Dendritic cell treated with granulocyte-macrophage colony-stimulating factor and Interleukin-4, amounts not matched to agents 40 ng/mL and 50 ng/mL, for 4 days (primary cell): ENCODE results near the gene GGTLC1.

Experiments used
- H3K27ac Mint-ChIP-seq: one replicate; pipeline ENCODE4 v1.8.0; 2022; ENCODE audit warnings: mild to moderate bottlenecking, mixed read lengths
- H3K27me3 Mint-ChIP-seq: one replicate; pipeline ENCODE4 v1.8.0; 2022; ENCODE audit warnings: mild to moderate bottlenecking, mixed read lengths
- H3K36me3 Mint-ChIP-seq: one replicate; pipeline ENCODE4 v1.8.0; 2022; ENCODE audit warnings: low read depth, mixed read lengths
- H3K4me1 Mint-ChIP-seq: one replicate; pipeline ENCODE4 v1.8.0; 2022; ENCODE audit warnings: low read depth, mixed read lengths
- H3K4me3 Mint-ChIP-seq: one replicate; pipeline ENCODE4 v1.8.0; 2022; ENCODE audit warnings: mild to moderate bottlenecking, moderate library complexity, mixed read lengths
- H3K9me3 Mint-ChIP-seq: one replicate; pipeline ENCODE4 v1.8.0; 2022; ENCODE audit warnings: mixed read lengths
- intact Hi-C: fragments of 100-400 bp; cut with micrococcal nuclease; formaldehyde crosslinking; loops from one replicate; pipeline ENCODE4 v1.15.0; 2022

The GGTLC1 gene

GRCh38 chr20:23988561-23988960 is at the start of gene GGTLC1:
Gene GGTLC1, minus strand, starts transcription at chr20:23988779. Its CDS starts 2,168 bp downstream, at chr20:23986611.
- H3K4me3 Mint-ChIP-seq, result no peak within 1 kb of the TSS
- H3K4me1 Mint-ChIP-seq, result no peaks in the 10 kb centered on the region
- H3K27ac Mint-ChIP-seq, result no peak within 1 kb of the TSS
- H3K36me3 Mint-ChIP-seq, result no peaks in the 10 kb centered on the region
- intact Hi-C loops, result no loop called here
- no peaks in the 10 kb centered on the region for H3K9me3 Mint-ChIP-seq
- H3K27me3 Mint-ChIP-seq, result no peaks in the 10 kb centered on the region

GRCh38 chr20:24034820-24035219 is 46.2 kb upstream of the GGTLC1 start:
- no peaks in the 10 kb centered on the region for H3K9me3 Mint-ChIP-seq
- H3K4me3 Mint-ChIP-seq, result no peak overlapping the region
- no peak overlapping the region for H3K27ac Mint-ChIP-seq
- H3K27me3 Mint-ChIP-seq, result no peaks in the 10 kb centered on the region
- H3K36me3 Mint-ChIP-seq, result no peaks in the 10 kb centered on the region
- peaks cover 5% of the 10 kb centered on the region for H3K4me1 Mint-ChIP-seq
- intact Hi-C loops, result no loop called here

- H3K4me1 Mint-ChIP-seq, result peaks cover 5% of the 10 kb centered on the region
- H3K27me3 Mint-ChIP-seq, result no peaks in the 10 kb centered on the region
- no peaks in the 10 kb centered on the region for H3K36me3 Mint-ChIP-seq
- intact Hi-C loops, result no loop called here
- H3K27ac Mint-ChIP-seq, result no peak overlapping the region
- no peaks in the 10 kb centered on the region for H3K9me3 Mint-ChIP-seq
- no peak overlapping the region for H3K4me3 Mint-ChIP-seq
Measured at GRCh38 chr20:24033565-24033964, 45.0 kb upstream of the GGTLC1 start.

GRCh38 chr20:24033151-24033550 is 44.6 kb upstream of the GGTLC1 start:
- H3K27me3 Mint-ChIP-seq, result no peaks in the 10 kb centered on the region
- no peak overlapping the region for H3K27ac Mint-ChIP-seq
- no peaks in the 10 kb centered on the region for H3K36me3 Mint-ChIP-seq
- H3K4me3 Mint-ChIP-seq, result no peak overlapping the region
- intact Hi-C loops, result no loop called here
- no peaks in the 10 kb centered on the region for H3K9me3 Mint-ChIP-seq
- peaks cover 5% of the 10 kb centered on the region for H3K4me1 Mint-ChIP-seq

- no peaks in the 10 kb centered on the region for H3K36me3 Mint-ChIP-seq
- H3K9me3 Mint-ChIP-seq, result no peaks in the 10 kb centered on the region
- no peaks in the 10 kb centered on the region for H3K27me3 Mint-ChIP-seq
- no peak overlapping the region for H3K4me3 Mint-ChIP-seq
- peaks cover 9% of the 10 kb centered on the region for H3K4me1 Mint-ChIP-seq
- no peak overlapping the region for H3K27ac Mint-ChIP-seq
- intact Hi-C loops, result no loop called here
Measured at GRCh38 chr20:24032400-24032898, 43.9 kb upstream of the GGTLC1 start.

GRCh38 chr20:24027229-24027628 is 38.6 kb upstream of the GGTLC1 start:
- peaks cover 12% of the 10 kb centered on the region for H3K4me1 Mint-ChIP-seq
- intact Hi-C loops, result no loop called here

GRCh38 chr20:24022621-24023180 is 34.1 kb upstream of the GGTLC1 start:
- Mint-ChIP-seq H3K27me3 (peaks cover 2% of the 10 kb centered on the region), H3K27ac (no peak overlapping the region), H3K4me3 (no peak overlapping the region), H3K4me1 (peaks cover 11% of the 10 kb centered on the region), H3K36me3 (no peaks in the 10 kb centered on the region), H3K9me3 (no peaks in the 10 kb centered on the region)
- intact Hi-C loops, result no loop called here

More at GRCh38 chr20:24027229-24027628, 38.6 kb upstream of the GGTLC1 start:
- no peaks in the 10 kb centered on the region for H3K36me3 Mint-ChIP-seq
- no peak overlapping the region for H3K27ac Mint-ChIP-seq
- H3K27me3 Mint-ChIP-seq, result no peaks in the 10 kb centered on the region
- no peak overlapping the region for H3K4me3 Mint-ChIP-seq
- no peaks in the 10 kb centered on the region for H3K9me3 Mint-ChIP-seq

GRCh38 chr20:24018796-24019195 is 30.2 kb upstream of the GGTLC1 start:
- Mint-ChIP-seq H3K4me3 (no peak overlapping the region), H3K4me1 (no peaks in the 10 kb centered on the region), H3K9me3 (no peaks in the 10 kb centered on the region), H3K36me3 (no peaks in the 10 kb centered on the region), H3K27ac (no peak overlapping the region), H3K27me3 (peaks cover 4% of the 10 kb centered on the region)
- intact Hi-C loops, result no loop called here

- Mint-ChIP-seq H3K4me1 (no peaks in the 10 kb centered on the region), H3K36me3 (no peaks in the 10 kb centered on the region), H3K27ac (no peak overlapping the region), H3K9me3 (no peaks in the 10 kb centered on the region), H3K27me3 (peaks cover 4% of the 10 kb centered on the region), H3K4me3 (no peak overlapping the region)
- intact Hi-C loops, result no loop called here
Measured at GRCh38 chr20:24017458-24017755, 28.8 kb upstream of the GGTLC1 start.

GRCh38 chr20:24016607-24017457 is 28.3 kb upstream of the GGTLC1 start:
- intact Hi-C loops, result no loop called here
- H3K36me3 Mint-ChIP-seq, result no peaks in the 10 kb centered on the region
- peaks cover 4% of the 10 kb centered on the region for H3K27me3 Mint-ChIP-seq
- no peaks in the 10 kb centered on the region for H3K9me3 Mint-ChIP-seq
- H3K4me1 Mint-ChIP-seq, result no peaks in the 10 kb centered on the region
- H3K4me3 Mint-ChIP-seq, result no peak overlapping the region
- H3K27ac Mint-ChIP-seq, result no peak overlapping the region

- peaks cover 4% of the 10 kb centered on the region for H3K27me3 Mint-ChIP-seq
- intact Hi-C loops, result no loop called here
- H3K36me3 Mint-ChIP-seq, result no peaks in the 10 kb centered on the region
- no peak overlapping the region for H3K4me3 Mint-ChIP-seq
- H3K4me1 Mint-ChIP-seq, result peaks cover 15% of the 10 kb centered on the region
- H3K9me3 Mint-ChIP-seq, result no peaks in the 10 kb centered on the region
- no peak overlapping the region for H3K27ac Mint-ChIP-seq
Measured at GRCh38 chr20:24013953-24014352, 25.4 kb upstream of the GGTLC1 start.

GRCh38 chr20:24011282-24011681 is 22.7 kb upstream of the GGTLC1 start:
- no peaks in the 10 kb centered on the region for H3K36me3 Mint-ChIP-seq
- H3K27me3 Mint-ChIP-seq, result no peaks in the 10 kb centered on the region
- peaks cover 15% of the 10 kb centered on the region for H3K4me1 Mint-ChIP-seq
- H3K9me3 Mint-ChIP-seq, result no peaks in the 10 kb centered on the region
- no peak overlapping the region for H3K27ac Mint-ChIP-seq
- H3K4me3 Mint-ChIP-seq, result no peak overlapping the region
- intact Hi-C loops, result no loop called here

GRCh38 chr20:24007758-24008157 is 19.2 kb upstream of the GGTLC1 start:
- Mint-ChIP-seq H3K4me3 (no peak overlapping the region), H3K36me3 (no peaks in the 10 kb centered on the region), H3K9me3 (no peaks in the 10 kb centered on the region), H3K27me3 (no peaks in the 10 kb centered on the region), H3K4me1 (peaks cover 15% of the 10 kb centered on the region), H3K27ac (no peak overlapping the region)
- intact Hi-C loops, result no loop called here

GRCh38 chr20:24007073-24007595 is 18.6 kb upstream of the GGTLC1 start:
- H3K27ac Mint-ChIP-seq, result no peak overlapping the region
- no peaks in the 10 kb centered on the region for H3K9me3 Mint-ChIP-seq
- intact Hi-C loops, result no loop called here
- peaks cover 15% of the 10 kb centered on the region for H3K4me1 Mint-ChIP-seq
- no peaks in the 10 kb centered on the region for H3K27me3 Mint-ChIP-seq
- no peaks in the 10 kb centered on the region for H3K36me3 Mint-ChIP-seq
- no peak overlapping the region for H3K4me3 Mint-ChIP-seq
